D721Med (cell line): ENCODE results near the gene NPAS2.

Experiments
- DNase-seq: peaks from one replicate; pipeline ENCODE4 v3.0.0; 2011; ENCODE audit warnings: low spot score; ENCODE audit not compliant: insufficient read length
- FAIRE-seq: peaks from 2 replicates; lab custom pipeline; 2011; peaks lifted over from hg19 to GRCh38; lab: Jason Lieb, UNC
- TF ChIP-seq, protein P1 (sequence below): IDR thresholded peaks from 2 replicates; pipeline ENCODE4 v1.5.1; 2012; ENCODE audit warnings: mild to moderate bottlenecking, control low read depth; ENCODE audit not compliant: insufficient read depth; ENCODE audit errors: missing control alignments

The NPAS2 gene

DNA sequence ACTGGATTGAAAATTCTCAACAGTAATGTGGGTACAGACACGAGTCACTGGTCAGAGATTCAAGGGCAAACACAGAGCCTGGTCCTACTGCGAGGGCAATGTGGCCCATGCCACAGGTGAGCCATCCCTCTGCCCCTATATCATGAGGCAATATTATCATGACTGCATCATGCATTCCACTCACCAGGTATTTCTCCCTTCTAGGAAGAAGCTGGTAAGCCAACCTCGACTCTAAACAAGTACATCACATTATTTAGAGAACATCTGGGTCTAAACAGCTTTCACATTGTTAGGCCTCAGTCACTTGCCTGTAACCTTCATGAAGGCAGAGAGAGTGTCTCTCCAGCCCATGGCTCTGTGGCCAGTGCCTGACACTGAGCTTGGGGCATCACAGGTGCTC is 167.6 kb downstream of the NPAS2 start:
- DNase-seq (no peak), FAIRE-seq (no peak)
- TF ChIP-seq, protein P1, sequence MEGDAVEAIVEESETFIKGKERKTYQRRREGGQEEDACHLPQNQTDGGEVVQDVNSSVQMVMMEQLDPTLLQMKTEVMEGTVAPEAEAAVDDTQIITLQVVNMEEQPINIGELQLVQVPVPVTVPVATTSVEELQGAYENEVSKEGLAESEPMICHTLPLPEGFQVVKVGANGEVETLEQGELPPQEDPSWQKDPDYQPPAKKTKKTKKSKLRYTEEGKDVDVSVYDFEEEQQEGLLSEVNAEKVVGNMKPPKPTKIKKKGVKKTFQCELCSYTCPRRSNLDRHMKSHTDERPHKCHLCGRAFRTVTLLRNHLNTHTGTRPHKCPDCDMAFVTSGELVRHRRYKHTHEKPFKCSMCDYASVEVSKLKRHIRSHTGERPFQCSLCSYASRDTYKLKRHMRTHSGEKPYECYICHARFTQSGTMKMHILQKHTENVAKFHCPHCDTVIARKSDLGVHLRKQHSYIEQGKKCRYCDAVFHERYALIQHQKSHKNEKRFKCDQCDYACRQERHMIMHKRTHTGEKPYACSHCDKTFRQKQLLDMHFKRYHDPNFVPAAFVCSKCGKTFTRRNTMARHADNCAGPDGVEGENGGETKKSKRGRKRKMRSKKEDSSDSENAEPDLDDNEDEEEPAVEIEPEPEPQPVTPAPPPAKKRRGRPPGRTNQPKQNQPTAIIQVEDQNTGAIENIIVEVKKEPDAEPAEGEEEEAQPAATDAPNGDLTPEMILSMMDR = no peak

DNA sequence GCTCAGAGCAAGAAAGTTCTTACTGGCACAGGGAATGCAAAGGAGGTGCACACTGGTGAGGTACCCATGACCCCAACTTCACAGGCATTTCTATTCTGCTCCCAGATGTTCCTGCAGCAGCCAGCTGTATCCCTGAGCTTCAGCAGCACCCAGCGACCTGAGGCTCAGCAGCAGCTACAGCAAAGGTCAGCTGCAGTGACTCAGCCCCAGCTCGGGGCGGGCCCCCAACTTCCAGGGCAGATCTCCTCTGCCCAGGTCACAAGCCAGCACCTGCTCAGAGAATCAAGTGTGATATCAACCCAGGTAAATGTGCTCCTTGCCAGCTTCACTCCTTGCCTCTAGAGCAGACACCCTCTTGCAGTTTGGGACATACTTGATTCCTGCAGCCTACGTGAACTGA is 168.0 kb downstream of the NPAS2 start:
- TF ChIP-seq, protein P1 = no peak
- DNase-seq = no peak
- no peak for FAIRE-seq

DNA sequence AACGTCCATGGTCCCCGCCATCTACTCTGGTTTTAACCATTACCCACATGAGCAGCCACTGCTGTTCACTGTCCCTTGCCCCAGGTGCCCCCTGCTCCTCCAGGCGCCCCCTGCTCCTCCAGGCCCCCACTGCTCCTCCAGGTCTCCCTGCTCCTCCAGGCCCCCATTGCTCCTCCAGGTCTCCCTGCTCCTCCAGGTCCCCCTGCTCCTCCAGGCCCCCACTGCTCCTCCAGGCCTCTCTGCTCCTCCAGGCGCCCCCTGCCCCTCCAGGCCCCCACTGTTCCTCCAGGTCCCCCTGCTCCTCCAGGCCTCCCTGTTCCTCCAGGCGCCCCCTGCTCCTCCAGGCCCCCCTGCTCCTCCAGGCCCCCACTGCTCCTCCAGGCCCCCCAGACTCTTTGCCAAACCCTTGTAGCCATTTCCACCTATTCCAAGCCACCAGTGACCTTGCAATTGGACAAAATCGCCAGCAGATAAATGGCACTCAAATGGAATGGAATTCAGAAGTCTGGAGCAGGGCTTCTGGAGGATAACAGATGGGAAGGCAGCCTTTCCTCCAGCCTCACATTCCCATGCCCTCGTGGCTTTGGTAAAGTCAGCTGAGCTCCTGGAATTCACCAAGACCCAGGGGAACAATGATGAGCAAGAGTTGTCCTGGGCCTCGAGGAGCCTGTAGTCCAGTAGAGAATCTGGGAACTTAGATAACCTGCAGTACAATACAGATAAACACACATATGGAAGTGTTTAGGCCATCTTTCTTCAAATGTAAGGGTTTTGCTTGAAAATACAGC is 168.9 kb downstream of the NPAS2 start:
- FAIRE-seq = no peak
- DNase-seq = no peak
- TF ChIP-seq, protein P1 = no peak

DNA sequence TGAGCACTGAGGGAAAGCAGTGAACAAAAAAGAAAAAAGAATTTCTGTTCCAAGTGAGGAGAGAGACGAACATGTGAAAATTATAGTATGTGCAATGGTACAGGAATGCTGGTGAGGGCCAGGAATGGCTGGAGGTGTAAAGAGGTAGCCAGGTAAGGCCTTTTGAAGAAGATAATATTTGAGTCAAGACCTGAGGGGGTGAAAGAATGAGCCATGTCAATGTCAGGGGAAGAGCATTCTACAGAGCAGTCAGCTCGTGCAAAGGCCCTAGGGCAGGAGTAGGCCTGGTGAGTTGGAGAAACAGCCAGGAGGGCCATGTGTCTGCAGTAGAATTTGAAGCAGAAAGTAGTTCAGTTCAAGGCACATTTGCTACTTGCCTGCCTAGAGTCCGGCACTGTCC is 169.7 kb downstream of the NPAS2 start:
- FAIRE-seq (no peak), DNase-seq (no peak)
- TF ChIP-seq, protein P1 = no peak

DNA sequence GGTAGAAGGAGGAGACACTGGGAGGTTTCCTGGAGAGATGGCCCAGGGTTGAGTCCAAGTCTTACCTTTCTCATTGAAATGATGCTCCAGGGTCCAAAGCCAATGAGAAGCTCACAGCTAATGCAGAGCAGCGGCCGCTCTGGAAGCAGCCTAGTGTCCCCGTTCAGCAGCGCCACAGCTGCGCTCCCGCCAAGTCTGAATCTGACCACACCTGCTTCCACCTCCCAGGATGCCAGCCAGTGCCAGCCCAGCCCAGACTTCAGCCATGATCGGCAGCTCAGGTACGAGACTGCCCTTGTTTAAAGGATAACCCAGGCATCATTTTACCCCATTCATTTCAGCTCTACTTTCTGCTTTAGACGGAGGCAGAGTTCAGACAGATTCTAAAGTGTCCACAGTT is 170.2 kb downstream of the NPAS2 start:
- TF ChIP-seq, protein P1 = no peak
- no peak for FAIRE-seq
- no peak for DNase-seq

DNA sequence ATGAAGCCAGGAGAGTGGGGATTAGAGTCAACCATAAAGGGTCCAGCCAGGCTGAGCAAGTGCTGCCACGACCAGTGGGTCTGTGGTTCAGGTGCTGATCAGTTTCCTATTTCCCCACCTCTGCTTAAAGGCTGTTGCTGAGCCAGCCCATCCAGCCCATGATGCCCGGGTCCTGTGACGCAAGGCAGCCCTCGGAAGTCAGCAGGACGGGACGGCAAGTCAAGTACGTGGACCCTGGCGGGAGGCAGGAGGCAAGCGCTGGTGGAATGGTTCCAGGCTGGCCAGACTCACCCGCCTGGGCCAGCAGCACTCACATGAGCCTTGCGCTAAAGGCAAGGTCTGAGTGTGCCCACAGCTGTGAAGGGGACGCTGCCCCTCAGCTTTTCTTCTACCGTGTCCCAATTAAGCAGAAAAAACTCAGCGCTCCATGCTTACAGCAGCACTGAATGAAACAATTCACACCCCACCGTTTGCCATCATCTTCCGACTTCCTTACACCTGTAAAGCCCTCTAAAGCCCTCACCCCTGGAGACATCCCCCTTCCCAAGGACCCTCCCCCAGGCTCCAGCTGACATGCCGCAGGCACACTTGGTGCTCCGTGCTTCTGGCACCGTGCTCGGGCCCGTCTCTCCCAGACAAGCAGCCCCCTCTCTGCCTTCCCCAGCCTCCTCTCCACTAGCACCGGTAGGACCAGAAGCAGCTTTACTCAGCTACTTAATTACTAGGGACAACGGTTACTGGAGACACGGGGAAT is 170.9 kb downstream of the NPAS2 start:
- no peak for DNase-seq
- no peak for FAIRE-seq
- TF ChIP-seq, protein P1 = no peak

DNA sequence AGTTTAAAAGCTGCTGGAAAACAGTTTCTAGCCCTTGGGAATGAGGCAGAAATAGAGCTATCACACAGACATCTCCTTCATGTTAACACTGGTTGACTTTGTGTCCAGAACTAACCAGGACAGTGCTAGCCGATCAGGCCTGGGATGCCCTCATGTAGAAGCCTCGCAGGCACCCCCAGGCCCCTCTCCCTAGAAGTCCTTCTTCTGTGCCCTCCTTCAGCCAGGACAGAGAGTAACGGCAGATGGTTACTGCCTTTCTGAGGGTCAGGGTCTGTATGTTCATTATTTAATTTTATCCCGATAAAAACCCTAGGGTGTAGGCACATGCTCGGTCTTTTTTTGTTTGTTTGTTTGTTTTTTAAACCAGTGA is 171.4 kb downstream of the NPAS2 start:
- no peak for FAIRE-seq
- TF ChIP-seq, protein P1 = no peak
- no peak for DNase-seq
